H1 (cell line): ENCODE data around the gene ANKRD50. TPM values are rescaled to one million over a fixed set of nuclear protein-coding genes. Genes with fewer than 3 reads are reported as not detected.

Experiments used
- CTCF ChIA-PET: fragments of 300-600 bp; sonication (Branson Sonifier 250); formaldehyde crosslinking; loops from one replicate; lab custom pipeline; 2021; ENCODE audit not compliant: partially characterized antibody; lab: Charles Lee
- POLR2A ChIA-PET: fragments of 300-600 bp; sonication (Branson Sonifier 250); formaldehyde crosslinking; loops from one replicate; lab custom pipeline; 2021; ENCODE audit warnings: inconsistent platforms; ENCODE audit not compliant: partially characterized antibody; lab: Charles Lee
- DNase-seq, 2 experiments: peaks; one replicate each; pipeline versions ENCODE4 v3.0.0 to v3.0.0-alpha.2; 2010 to 2022; ENCODE audit warnings: low spot score in 2 of 2, low read depth in 1 of 2, mixed read lengths in 1 of 2
- FAIRE-seq: peaks from 2 replicates; lab custom pipeline; 2011; peaks lifted over from hg19 to GRCh38; lab: Jason Lieb, UNC
- H2AFZ ChIP-seq: 2 replicates; pipeline ENCODE4 v1.8.1; 2012; ENCODE audit warnings: low read length, inconsistent platforms
- H2AK5ac ChIP-seq: 2 replicates; pipeline ENCODE4 v1.6.1; 2013; ENCODE audit warnings: low read depth, low read length
- H2BK120ac ChIP-seq: replicated peaks from 2 replicates; pipeline ENCODE3; 2013; ENCODE audit warnings: low read depth, low read length, inconsistent platforms
- H2BK12ac ChIP-seq: 2 replicates; pipeline ENCODE4 v1.6.1; 2013; ENCODE audit warnings: low read depth, low read length
- H2BK15ac ChIP-seq: 2 replicates; pipeline ENCODE4 v1.6.1; 2013; ENCODE audit warnings: low read length
- H2BK20ac ChIP-seq: 2 replicates; pipeline ENCODE4 v1.6.1; 2013; ENCODE audit warnings: low read length
- H2BK5ac ChIP-seq: 2 replicates; pipeline ENCODE4 v1.6.1; 2013; ENCODE audit warnings: low read depth, low read length
- H3K14ac ChIP-seq: 2 replicates; pipeline ENCODE4 v1.6.1; 2013; ENCODE audit warnings: inconsistent platforms; ENCODE audit not compliant: insufficient read length
- H3K18ac ChIP-seq: 2 replicates; pipeline ENCODE4 v1.6.1; 2013; ENCODE audit warnings: low read length; ENCODE audit errors: extremely low read depth
- H3K23ac ChIP-seq: 2 replicates; pipeline ENCODE4 v1.6.1; 2013; ENCODE audit warnings: inconsistent platforms; ENCODE audit not compliant: insufficient read length
- H3K23me2 ChIP-seq: 2 replicates; pipeline ENCODE4 v1.6.1; 2013; ENCODE audit warnings: low read depth, low read length
- H3K27ac ChIP-seq: 2 replicates; pipeline ENCODE4 v1.6.1; 2011; ENCODE audit warnings: low read depth, low read length, inconsistent platforms
- H3K27me3 ChIP-seq, 4 experiments: replicated peaks in 1 of 4; 1 replicate in 1 of 4; 2 replicates in 3 of 4; pipeline versions ENCODE4 v1.6.1 to v1.8.1; 2011 to 2013; ENCODE audit warnings: low read length in 3 of 4, mild to moderate bottlenecking in 3 of 4, inconsistent platforms in 2 of 4, mixed read lengths in 2 of 4, moderate library complexity in 1 of 4; ENCODE audit not compliant: control insufficient read depth in 3 of 4, insufficient read depth in 3 of 4; ENCODE audit errors: extremely low read depth in 1 of 4
- H3K36me3 ChIP-seq, 4 experiments: 2 replicates each; pipeline versions ENCODE4 v1.6.1 to v1.8.1; 2011 to 2013; ENCODE audit warnings: mild to moderate bottlenecking in 4 of 4, low read length in 3 of 4, moderate library complexity in 2 of 4, control low read depth in 1 of 4, inconsistent platforms in 1 of 4; ENCODE audit not compliant: insufficient read depth in 4 of 4, control insufficient read depth in 2 of 4
- H3K4ac ChIP-seq: replicated peaks from 2 replicates; pipeline ENCODE3; 2013; ENCODE audit warnings: low read length, low read depth, mixed read lengths, inconsistent platforms; ENCODE audit not compliant: insufficient read length
- H3K4me1 ChIP-seq, 4 experiments: replicated peaks in 1 of 4; 1 replicate in 1 of 4; 2 replicates in 3 of 4; pipeline versions ENCODE4 v1.6.1 to v1.8.1; 2011 to 2013; ENCODE audit warnings: low read length in 3 of 4, inconsistent platforms in 2 of 4, mixed read lengths in 1 of 4; ENCODE audit not compliant: insufficient read depth in 4 of 4, control insufficient read depth in 3 of 4
- H3K4me2 ChIP-seq, 2 experiments: 2 replicates each; pipeline versions ENCODE4 v1.6.1 to v1.8.1; 2011 to 2013; ENCODE audit warnings: low read depth in 2 of 2, low read length in 2 of 2, control low read depth in 1 of 2, inconsistent platforms in 1 of 2, mild to moderate bottlenecking in 1 of 2; ENCODE audit not compliant: insufficient read depth in 1 of 2
- H3K4me3 ChIP-seq, 4 experiments: fragments of 200-600, 300-600 bp in 1 of 4; sonication (generic), shearing (Covaris generic), sonication (Bioruptor Twin) in 1 of 4; 2 replicates each; pipeline versions ENCODE4 v1.5.1 to v1.8.1; 2011 to 2016; ENCODE audit warnings: low read length in 4 of 4, low read depth in 3 of 4, control low read depth in 2 of 4, inconsistent platforms in 2 of 4, mild to moderate bottlenecking in 2 of 4, mixed read lengths in 1 of 4, moderate library complexity in 1 of 4; ENCODE audit not compliant: insufficient read depth in 2 of 4; ENCODE audit errors: extremely low read depth in 1 of 4
- H3K56ac ChIP-seq: replicated peaks from 2 replicates; pipeline ENCODE3; 2013; ENCODE audit warnings: low read depth, mild to moderate bottlenecking, mixed read lengths, low read length, inconsistent platforms; ENCODE audit not compliant: insufficient read length
- H3K79me1 ChIP-seq: 2 replicates; pipeline ENCODE4 v1.6.1; 2013; ENCODE audit warnings: low read depth, low read length, control low read depth
- H3K79me2 ChIP-seq, 2 experiments: 2 replicates each; pipeline versions ENCODE4 v1.6.1 to v1.8.1; 2012 to 2013; ENCODE audit warnings: low read length in 2 of 2, mild to moderate bottlenecking in 2 of 2, inconsistent platforms in 1 of 2; ENCODE audit not compliant: insufficient read depth in 2 of 2, control insufficient read depth in 1 of 2
- H3K9ac ChIP-seq, 4 experiments: replicated peaks in 1 of 4; 1 replicate in 1 of 4; 2 replicates in 3 of 4; pipeline versions ENCODE4 v1.6.1 to v1.8.1; 2011 to 2013; ENCODE audit warnings: low read depth in 3 of 4, low read length in 3 of 4, control low read depth in 2 of 4, mild to moderate bottlenecking in 2 of 4, moderate library complexity in 2 of 4, inconsistent platforms in 1 of 4; ENCODE audit errors: extremely low read depth in 1 of 4
- H3K9me3 ChIP-seq, 2 experiments: 2 replicates each; pipeline versions ENCODE4 v1.6.1 to v1.8.1; 2012 to 2013; ENCODE audit warnings: mild to moderate bottlenecking in 2 of 2, moderate library complexity in 2 of 2, control low read depth in 1 of 2, inconsistent platforms in 1 of 2, low read depth in 1 of 2, low read length in 1 of 2, mixed read lengths in 1 of 2; ENCODE audit not compliant: insufficient read depth in 2 of 2
- H4K20me1 ChIP-seq, 2 experiments: replicated peaks in 1 of 2; 2 replicates each; pipeline versions ENCODE3 to v1.8.1; 2011 to 2013; ENCODE audit warnings: inconsistent platforms in 2 of 2, low read length in 2 of 2, mild to moderate bottlenecking in 1 of 2; ENCODE audit not compliant: insufficient read depth in 2 of 2, control insufficient read depth in 1 of 2
- H4K5ac ChIP-seq: 2 replicates; pipeline ENCODE4 v1.6.1; 2013; ENCODE audit warnings: low read length, low read depth, mixed read lengths, inconsistent platforms; ENCODE audit not compliant: insufficient read length
- H4K8ac ChIP-seq: 2 replicates; pipeline ENCODE4 v1.8.0; 2013; ENCODE audit warnings: mild to moderate bottlenecking, moderate library complexity, low read length, inconsistent platforms; ENCODE audit not compliant: insufficient read depth; ENCODE audit errors: extremely low read depth
- H4K91ac ChIP-seq: replicated peaks from 2 replicates; pipeline ENCODE3; 2013; ENCODE audit warnings: low read length, mixed read lengths, inconsistent platforms; ENCODE audit not compliant: insufficient read length
- GABPA ChIP-seq: IDR thresholded peaks from 2 replicates; pipeline ENCODE4 v1.6.1; 2011; ENCODE audit warnings: mild to moderate bottlenecking, low read length, moderate library complexity, borderline replicate concordance; ENCODE audit not compliant: insufficient read depth
- RFX5 ChIP-seq: IDR thresholded peaks from 2 replicates; pipeline ENCODE4 v1.6.1; 2011; ENCODE audit warnings: low read depth, low read length, improper control_type of control experiment, borderline replicate concordance
- TAF1 ChIP-seq: IDR thresholded peaks from 2 replicates; pipeline ENCODE4 v1.6.1; 2011; ENCODE audit warnings: mild to moderate bottlenecking, low read depth, low read length
- WGBS, 2 experiments: shearing (Covaris generic) in 1 of 2; methylation state at CpG; one replicate each; pipeline versions ENCODE4 v1.1.6 to v1.1.7; 2013 to 2015; ENCODE audit warnings: low lambda C conversion rate in 2 of 2, mixed read lengths in 2 of 2, inconsistent platforms in 1 of 2, low coverage in 1 of 2, missing lambda C conversion rate in 1 of 2; ENCODE audit not compliant: insufficient replicate concordance in 2 of 2, insufficient coverage in 1 of 2, insufficient read length in 1 of 2; ENCODE audit errors: extremely low coverage in 1 of 2, missing lambda C conversion rate in 1 of 2; 5-methylcytosine and 5-hydroxymethylcytosine counted together
- polyA plus RNA-seq, 7 experiments: library from polyadenylated mRNA; depleted of rRNA in 3 of 7; stranded (reverse) in 5 of 7; unstranded in 2 of 7; fragments of >200 nt in 5 of 7; fragments of 200-250 nt in 2 of 7; gene quantifications; 1 replicate in 5 of 7; 2 replicates in 1 of 7; 4 replicates in 1 of 7; pipeline versions ENCODE4 v1.2.1 to v1.2.3, GENCODE V29; 2011 to 2013; ENCODE audit warnings: missing spikeins in 2 of 7, mixed read lengths in 2 of 7
- total RNA-seq: library from RNA; stranded (reverse); fragmentation: NEBNext Ultra II Directional; extraction: Animal tissue kit (Norgen Biotek cat#: 25700); gene quantifications from 2 replicates; pipeline ENCODE4 v1.2.1, GENCODE V29; 2021
- TF ChIP-seq, protein P1 (sequence below), 3 experiments: IDR thresholded peaks; 1 replicate in 2 of 3; 2 replicates in 1 of 3; pipeline versions ENCODE4 v1.5.1 to v1.6.1; 2011; ENCODE audit warnings: low read length in 3 of 3, mild to moderate bottlenecking in 3 of 3, inconsistent platforms in 2 of 3, low read depth in 1 of 3, moderate library complexity in 1 of 3; ENCODE audit not compliant: insufficient read depth in 1 of 3; ENCODE audit errors: control extremely low read depth in 1 of 3

ANKRD50 gene
- total and polyA plus RNA-seq, 2 of the 8 experiments (the other 6 are each of a cell fraction or from before 2014, with no cell fraction given) = 8.5 to 25.0 TPM

DNA sequence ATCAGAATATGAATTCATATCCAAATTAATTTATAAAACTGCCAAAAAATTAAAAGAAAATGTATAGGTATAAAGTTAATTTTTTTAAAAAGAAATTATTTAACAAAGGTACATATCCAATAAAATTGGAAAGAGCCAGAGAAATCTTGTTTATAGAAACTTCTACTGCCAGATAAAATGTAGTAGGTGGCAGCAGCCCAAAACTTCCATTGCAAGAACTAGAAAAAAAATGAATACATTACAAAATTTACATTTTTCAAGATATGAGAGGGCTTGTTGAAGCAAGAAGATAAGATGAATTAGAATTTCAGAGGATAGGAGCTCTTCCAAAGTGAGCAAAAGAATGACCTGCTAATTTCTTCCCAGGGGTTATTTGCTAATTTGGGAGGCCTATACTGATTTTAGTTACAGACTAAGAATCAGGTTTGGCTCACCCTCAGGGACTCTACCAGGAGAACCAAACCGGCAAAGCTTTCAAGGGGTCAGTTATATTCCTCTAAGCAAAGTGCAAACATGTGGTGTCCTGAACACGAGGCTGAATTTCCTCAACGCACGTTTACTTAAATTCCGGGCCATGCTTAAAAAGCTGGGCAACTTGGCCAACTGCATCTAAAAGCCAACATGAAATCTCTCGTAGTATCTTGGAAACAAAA, 17.5 kb downstream of the ANKRD50 start:
- H3K27ac ChIP-seq = no peak overlapping the region
- 68% methylated on average over 6 of the region's 6 CpGs; no CpG with 5 or more reads in 1 of the 2 experiments for WGBS, 2 experiments
- no peak overlapping the region for H2AK5ac ChIP-seq
- H3K18ac ChIP-seq = no peak overlapping the region
- POLR2A ChIA-PET = interaction anchor here (0.7 to 1.5 kb wide), 3 partner anchors 9 to 17 kb away, joined by 3 to 4 read pairs (median 3); no protein-coding TSS in a partner anchor
- no peak for FAIRE-seq
- H2BK120ac ChIP-seq = no peak overlapping the region
- CTCF ChIA-PET = interaction anchor here (1.5 kb wide), 1 partner anchor 10 kb away, joined by 4 read pairs; no protein-coding TSS in a partner anchor
- H3K23ac ChIP-seq = no peak overlapping the region
- no peak overlapping the region for H4K5ac ChIP-seq
- no peaks in the 10 kb centered on the region; a peak in 1 of 4 replicates for H3K9me3 ChIP-seq
- peaks cover 0 to 21% (median 3%) of the 10 kb centered on the region in 4 experiments; a peak in 4 of 8 replicates for H3K36me3 ChIP-seq
- H3K4me2 ChIP-seq = no peak overlapping the region; a peak in 1 of 4 replicates
- peaks cover 0 to 6% (median 4%) of the 10 kb centered on the region in 4 experiments; a peak in 4 of 7 replicates for H3K4me1 ChIP-seq
- H3K56ac ChIP-seq = no peak overlapping the region
- no peak overlapping the region for H4K8ac ChIP-seq
- H4K20me1 ChIP-seq = no peaks in the 10 kb centered on the region
- H3K4me3 ChIP-seq = no peak overlapping the region
- no peaks in the 10 kb centered on the region; the same call in 1 of the 2 replicates for H3K79me1 ChIP-seq
- H3K79me2 ChIP-seq = peaks cover 0 to 95% of the 10 kb centered on the region in 2 experiments; a peak in 3 of 4 replicates
- H3K14ac ChIP-seq = no peak overlapping the region
- no peak overlapping the region for H2BK5ac ChIP-seq
- H3K9ac ChIP-seq = no peak overlapping the region
- DNase-seq = no peak
- no peak overlapping the region for H4K91ac ChIP-seq
- no peak overlapping the region for H3K4ac ChIP-seq
- no peaks in the 10 kb centered on the region; the same call in 1 of the 2 replicates for H3K23me2 ChIP-seq
- no peaks in the 10 kb centered on the region for H3K27me3 ChIP-seq
- H2BK20ac ChIP-seq = no peak overlapping the region
- no peak overlapping the region for H2BK12ac ChIP-seq
- H2AFZ ChIP-seq = no peak overlapping the region
- H2BK15ac ChIP-seq = no peak overlapping the region
- TF ChIP-seq, protein P1, sequence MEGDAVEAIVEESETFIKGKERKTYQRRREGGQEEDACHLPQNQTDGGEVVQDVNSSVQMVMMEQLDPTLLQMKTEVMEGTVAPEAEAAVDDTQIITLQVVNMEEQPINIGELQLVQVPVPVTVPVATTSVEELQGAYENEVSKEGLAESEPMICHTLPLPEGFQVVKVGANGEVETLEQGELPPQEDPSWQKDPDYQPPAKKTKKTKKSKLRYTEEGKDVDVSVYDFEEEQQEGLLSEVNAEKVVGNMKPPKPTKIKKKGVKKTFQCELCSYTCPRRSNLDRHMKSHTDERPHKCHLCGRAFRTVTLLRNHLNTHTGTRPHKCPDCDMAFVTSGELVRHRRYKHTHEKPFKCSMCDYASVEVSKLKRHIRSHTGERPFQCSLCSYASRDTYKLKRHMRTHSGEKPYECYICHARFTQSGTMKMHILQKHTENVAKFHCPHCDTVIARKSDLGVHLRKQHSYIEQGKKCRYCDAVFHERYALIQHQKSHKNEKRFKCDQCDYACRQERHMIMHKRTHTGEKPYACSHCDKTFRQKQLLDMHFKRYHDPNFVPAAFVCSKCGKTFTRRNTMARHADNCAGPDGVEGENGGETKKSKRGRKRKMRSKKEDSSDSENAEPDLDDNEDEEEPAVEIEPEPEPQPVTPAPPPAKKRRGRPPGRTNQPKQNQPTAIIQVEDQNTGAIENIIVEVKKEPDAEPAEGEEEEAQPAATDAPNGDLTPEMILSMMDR (IDR thresholded peaks at IDR 0.05; ENCODE audit: control extremely low read depth in 1 of 3, insufficient read depth in 1 of 3, low read depth in 1 of 3, low read length in 3 of 3) = no peak
- TF ChIP-seq GABPA = no peak
- TF ChIP-seq TAF1 = no peak
- TF ChIP-seq RFX5 = no peak
